ENCODE results near the gene AQP5.

AQP5 gene

GRCh38 chr12:49932023-49932422 lies 29.6 kb upstream of the AQP5 start:
- H3K4me3 ChIP-seq (ENCODE audit: control insufficient read depth, low read depth, low read length) = no peak overlapping the region
- no peak for TF ChIP-seq CTCF (conservative IDR thresholded peaks at IDR 0.05; ENCODE audit: control insufficient read depth, insufficient read depth, low read depth, low read length)
- no peak for DNase-seq (ENCODE audit: low read depth)

GRCh38 chr12:49932533-49933130 lies 29.0 kb upstream of the AQP5 start:
- H3K4me3 ChIP-seq (ENCODE audit: control insufficient read depth, low read depth, low read length) = no peak overlapping the region
- no peak for DNase-seq (ENCODE audit: low read depth)
- TF ChIP-seq CTCF (conservative IDR thresholded peaks at IDR 0.05; ENCODE audit: control insufficient read depth, insufficient read depth, low read depth, low read length) = no peak

GRCh38 chr12:49933796-49934195 lies 27.9 kb upstream of the AQP5 start:
- H3K4me3 ChIP-seq (ENCODE audit: control insufficient read depth, low read depth, low read length) = no peak overlapping the region
- no peak for TF ChIP-seq CTCF (conservative IDR thresholded peaks at IDR 0.05; ENCODE audit: control insufficient read depth, insufficient read depth, low read depth, low read length)
- peak; percentile 56 for DNase-seq (ENCODE audit: low read depth)

- no peak for TF ChIP-seq CTCF (conservative IDR thresholded peaks at IDR 0.05; ENCODE audit: control insufficient read depth, insufficient read depth, low read depth, low read length)
- no peak for DNase-seq (ENCODE audit: low read depth)
- no peak overlapping the region for H3K4me3 ChIP-seq (ENCODE audit: control insufficient read depth, low read depth, low read length)
Measured at GRCh38 chr12:49934505-49934904, 27.2 kb upstream of the AQP5 start.

GRCh38 chr12:49936925-49937324 lies 24.7 kb upstream of the AQP5 start:
- no peak overlapping the region for H3K4me3 ChIP-seq (ENCODE audit: control insufficient read depth, low read depth, low read length)
- TF ChIP-seq CTCF (conservative IDR thresholded peaks at IDR 0.05; ENCODE audit: control insufficient read depth, insufficient read depth, low read depth, low read length) = no peak
- peak; percentile 7 for DNase-seq (ENCODE audit: low read depth)

- no peak overlapping the region for H3K4me3 ChIP-seq (ENCODE audit: control insufficient read depth, low read depth, low read length)
Measured at GRCh38 chr12:49937639-49938300, 23.9 kb upstream of the AQP5 start.

More at GRCh38 chr12:49937639-49938300, 23.9 kb upstream of the AQP5 start:
- no peak for DNase-seq (ENCODE audit: low read depth)
- no peak for TF ChIP-seq CTCF (conservative IDR thresholded peaks at IDR 0.05; ENCODE audit: control insufficient read depth, insufficient read depth, low read depth, low read length)
